Vagina (tissue), 2 donors: ENCODE data around the gene TOMT. TPM values are rescaled to one million over a fixed set of nuclear protein-coding genes. Genes with fewer than 3 reads are reported as not detected.
A peak's percentile ranks its signal among the peaks of the same experiment; 100 is the strongest.

Source experiments
- DNase-seq, 2 donors: peaks; one replicate each; pipeline ENCODE4 v3.0.0-alpha.2; 2017; ENCODE audit errors: extremely low spot score in 2 of 2
- H3K27ac ChIP-seq: fragments of 200-600 bp; sonication (generic); one replicate; pipeline ENCODE4 v1.5.1; 2019
- H3K27me3 ChIP-seq: fragments of 200-600 bp; sonication (generic); one replicate; pipeline ENCODE4 v1.5.1; 2019
- H3K36me3 ChIP-seq, 2 donors: fragments of 200-600 bp; sonication (generic); one replicate each; pipeline ENCODE4 v1.5.1; 2017 to 2019
- H3K4me1 ChIP-seq: fragments of 200-600 bp; sonication (generic); one replicate; pipeline ENCODE4 v1.5.1; 2019
- H3K4me3 ChIP-seq, 2 donors: fragments of 200-600 bp; sonication (generic); 1 replicate in 1 of 2; 2 replicates in 1 of 2; pipeline ENCODE4 v1.5.1; 2016 to 2019
- H3K9me3 ChIP-seq: fragments of 200-600 bp; sonication (generic); one replicate; pipeline ENCODE4 v1.5.1; 2019
- POLR2A ChIP-seq, 2 donors: fragments of 450-650 bp; IDR thresholded peaks; one replicate each; pipeline ENCODE4 v1.6.1; 2017; ENCODE audit warnings: antibody characterized with exemption in 2 of 2, mild to moderate bottlenecking in 2 of 2, moderate library complexity in 2 of 2
- POLR2AphosphoS5 ChIP-seq, 2 donors: sonication (generic); formaldehyde crosslinking; IDR thresholded peaks; one replicate each; pipeline ENCODE4 v1.9.0; 2017; ENCODE audit warnings: antibody characterized with exemption in 2 of 2, mild to moderate bottlenecking in 2 of 2, low read depth in 1 of 2; ENCODE audit not compliant: insufficient read depth in 1 of 2
- intact Hi-C: fragments of 100-400 bp; cut with DNase I; formaldehyde crosslinking; loops from one replicate; pipeline ENCODE4 v1.15.1; 2023
- total RNA-seq: library from RNA; depleted of rRNA; stranded (reverse); fragments of >200 nt; gene quantifications from one replicate; pipeline ENCODE4 v1.2.3, GENCODE V29; 2016
- TF ChIP-seq, protein P1 (sequence below), 3 experiments: fragments of 450-650 bp in 2 of 3; fragments of 200-600 bp in 1 of 3; sonication (generic) in 1 of 3; IDR thresholded peaks; one replicate each; pipeline ENCODE4 v1.5.1; 2017 to 2019; ENCODE audit warnings: antibody characterized with exemption in 3 of 3, mild to moderate bottlenecking in 2 of 3, moderate library complexity in 2 of 3

Gene TOMT
- total RNA-seq, 1 donor from 2014 or later: not detected

DNA sequence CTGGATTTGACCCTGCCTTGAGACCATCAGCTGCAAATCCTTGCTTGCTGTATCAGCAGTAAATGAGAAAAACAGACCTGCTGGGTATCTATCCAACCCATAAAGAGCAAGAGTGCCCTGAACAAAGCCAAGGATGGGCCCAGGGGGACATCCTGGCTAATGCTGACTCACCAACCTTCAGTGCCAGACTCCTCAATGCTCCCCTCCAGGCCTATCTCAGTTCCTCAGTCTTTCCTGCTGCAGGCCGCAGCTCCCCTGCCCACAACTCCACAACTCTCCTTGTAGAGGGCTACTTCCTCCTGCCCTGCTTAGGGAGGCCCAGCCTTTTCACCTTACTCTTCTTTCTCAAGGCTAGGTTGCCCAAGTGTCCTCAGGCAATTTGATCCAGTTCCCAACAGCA lies 5.3 kb upstream of the TOMT start:
- H3K4me3 ChIP-seq: no peak overlapping the region
- intact Hi-C loops: no loop called here
- H3K4me1 ChIP-seq: peaks cover 44% of the 10 kb centered on the region
- no peaks in the 10 kb centered on the region for H3K27me3 ChIP-seq
- H3K9me3 ChIP-seq: no peaks in the 10 kb centered on the region
- no peak overlapping the region for H3K27ac ChIP-seq
- DNase-seq: no peak
- H3K36me3 ChIP-seq: peaks cover 0 to 28% of the 10 kb centered on the region in 2 donors
- TF ChIP-seq POLR2AphosphoS5 (IDR thresholded peaks at IDR 0.05; ENCODE audit: insufficient read depth in 1 of 2, low read depth in 1 of 2) (no peak), POLR2A (IDR thresholded peaks at IDR 0.05) (no peak)
- TF ChIP-seq, protein P1, sequence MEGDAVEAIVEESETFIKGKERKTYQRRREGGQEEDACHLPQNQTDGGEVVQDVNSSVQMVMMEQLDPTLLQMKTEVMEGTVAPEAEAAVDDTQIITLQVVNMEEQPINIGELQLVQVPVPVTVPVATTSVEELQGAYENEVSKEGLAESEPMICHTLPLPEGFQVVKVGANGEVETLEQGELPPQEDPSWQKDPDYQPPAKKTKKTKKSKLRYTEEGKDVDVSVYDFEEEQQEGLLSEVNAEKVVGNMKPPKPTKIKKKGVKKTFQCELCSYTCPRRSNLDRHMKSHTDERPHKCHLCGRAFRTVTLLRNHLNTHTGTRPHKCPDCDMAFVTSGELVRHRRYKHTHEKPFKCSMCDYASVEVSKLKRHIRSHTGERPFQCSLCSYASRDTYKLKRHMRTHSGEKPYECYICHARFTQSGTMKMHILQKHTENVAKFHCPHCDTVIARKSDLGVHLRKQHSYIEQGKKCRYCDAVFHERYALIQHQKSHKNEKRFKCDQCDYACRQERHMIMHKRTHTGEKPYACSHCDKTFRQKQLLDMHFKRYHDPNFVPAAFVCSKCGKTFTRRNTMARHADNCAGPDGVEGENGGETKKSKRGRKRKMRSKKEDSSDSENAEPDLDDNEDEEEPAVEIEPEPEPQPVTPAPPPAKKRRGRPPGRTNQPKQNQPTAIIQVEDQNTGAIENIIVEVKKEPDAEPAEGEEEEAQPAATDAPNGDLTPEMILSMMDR (IDR thresholded peaks at IDR 0.05): no peak

DNA sequence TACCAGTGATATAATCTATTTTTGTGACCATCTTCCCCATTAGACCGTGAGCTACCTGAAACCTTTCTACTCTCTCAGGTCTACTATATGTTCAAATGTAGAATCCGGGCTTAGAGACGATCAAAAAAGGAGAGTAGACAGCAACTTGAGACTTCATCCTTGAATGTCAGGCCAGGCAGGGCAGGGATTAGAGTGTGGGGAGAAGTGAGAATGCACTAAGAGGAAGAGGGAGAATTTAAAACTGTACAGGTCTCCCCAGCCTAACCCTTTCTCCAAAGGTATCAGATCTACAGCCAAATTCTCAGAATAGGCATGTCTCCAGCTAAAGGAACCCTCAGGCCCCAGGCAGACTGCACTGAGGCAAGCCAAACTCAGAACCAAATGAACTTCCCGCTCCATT lies 3.6 kb upstream of the TOMT start:
- intact Hi-C loops: no loop called here

DNA sequence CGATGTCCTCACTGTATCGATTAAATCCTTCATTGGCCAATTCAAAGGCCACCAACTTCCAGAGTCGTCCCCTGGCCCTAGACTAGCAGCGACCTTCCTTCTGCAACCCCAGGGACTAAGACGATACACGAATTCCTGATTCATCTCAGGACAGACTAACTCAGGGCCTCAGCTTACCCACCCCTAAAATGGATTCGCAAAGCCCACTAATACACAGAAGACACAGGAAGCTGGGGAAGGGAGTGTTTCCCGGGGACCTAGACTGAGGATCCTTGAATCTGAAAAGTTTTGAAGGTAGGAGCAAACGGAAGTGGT lies 3.1 kb upstream of the TOMT start:
- intact Hi-C loops: no loop called here
- no peaks in the 10 kb centered on the region for H3K9me3 ChIP-seq
- H3K27me3 ChIP-seq: no peaks in the 10 kb centered on the region
- H3K4me3 ChIP-seq: peak overlapping the region; percentile 64 to 91
- peak overlapping the region; percentile 93 for H3K27ac ChIP-seq
- TF ChIP-seq POLR2AphosphoS5 (IDR thresholded peaks at IDR 0.05; ENCODE audit: insufficient read depth in 1 of 2, low read depth in 1 of 2) (no peak), POLR2A (IDR thresholded peaks at IDR 0.05) (no peak)
- TF ChIP-seq, protein P1 (IDR thresholded peaks at IDR 0.05): no peak
- DNase-seq: no peak
- peaks cover 0 to 17% of the 10 kb centered on the region in 2 donors for H3K36me3 ChIP-seq
- H3K4me1 ChIP-seq: peaks cover 44% of the 10 kb centered on the region

More for the DNA sequence above, 3.6 kb upstream of the TOMT start:
- peak overlapping the region; percentile 64 to 91 for H3K4me3 ChIP-seq
- no peaks in the 10 kb centered on the region for H3K9me3 ChIP-seq
- peaks cover 0 to 21% of the 10 kb centered on the region in 2 donors for H3K36me3 ChIP-seq
- TF ChIP-seq, protein P1 (IDR thresholded peaks at IDR 0.05): no peak
- TF ChIP-seq POLR2A (IDR thresholded peaks at IDR 0.05) (no peak), POLR2AphosphoS5 (IDR thresholded peaks at IDR 0.05; ENCODE audit: insufficient read depth in 1 of 2, low read depth in 1 of 2) (no peak)
- no peak for DNase-seq
- H3K27ac ChIP-seq: peak overlapping the region; percentile 93
- peaks cover 44% of the 10 kb centered on the region for H3K4me1 ChIP-seq
- no peaks in the 10 kb centered on the region for H3K27me3 ChIP-seq

DNA sequence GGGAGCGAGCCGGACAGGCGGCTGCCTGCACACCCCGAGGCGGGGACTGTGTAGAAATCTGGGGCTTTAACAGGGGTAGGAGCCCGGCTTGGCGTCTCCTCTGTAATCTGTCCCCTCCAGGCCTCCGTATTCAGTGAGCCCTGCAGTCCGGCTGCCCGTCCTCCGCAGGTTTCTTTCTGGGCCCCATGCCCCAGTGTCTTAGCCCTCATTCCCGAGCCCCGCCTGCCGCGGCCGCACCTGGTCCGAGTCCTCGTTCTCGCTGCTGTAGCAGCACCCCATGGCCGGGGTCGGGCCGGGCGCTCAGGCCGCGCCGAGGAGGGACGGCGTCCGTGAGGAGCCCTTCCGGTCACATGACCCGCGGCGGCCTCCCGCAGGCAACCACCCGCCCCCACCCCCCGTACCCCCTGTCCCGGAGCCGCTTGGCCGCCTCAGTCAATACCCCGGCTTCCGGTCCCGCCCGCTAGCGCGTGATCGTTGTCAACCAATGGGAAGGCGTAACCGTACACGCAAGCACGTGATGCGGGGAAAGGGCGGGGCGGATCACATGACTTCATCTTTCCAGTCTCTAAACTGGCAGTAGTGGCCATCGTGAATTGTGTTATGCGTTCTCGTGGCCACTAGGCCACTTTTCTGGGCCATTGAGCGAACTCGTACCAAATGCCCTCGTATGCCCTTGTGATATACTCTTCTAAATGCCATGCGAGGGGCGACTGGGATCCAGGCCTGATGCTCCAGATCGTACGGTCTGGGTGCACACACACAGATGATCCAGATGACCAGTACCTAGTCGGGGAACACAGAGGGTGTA lies 2.6 kb upstream of the TOMT start, which contains the start of gene LAMTOR1:
Gene LAMTOR1 (minus strand): TSS at position 352 of the 808 bp plus-strand sequence. CDS start 73 bp downstream, at position 279.
- no peaks in the 10 kb centered on the region for H3K9me3 ChIP-seq
- H3K36me3 ChIP-seq: peaks cover 0 to 12% of the 10 kb centered on the region in 2 donors
- TF ChIP-seq POLR2A (IDR thresholded peaks at IDR 0.05) (no peak), POLR2AphosphoS5 (IDR thresholded peaks at IDR 0.05; ENCODE audit: insufficient read depth in 1 of 2, low read depth in 1 of 2) (peak; percentile 94 to 96)
- TF ChIP-seq, protein P1 (IDR thresholded peaks at IDR 0.05): peak in 2 of 3 experiments; percentile 23 to 59
- peak within 1 kb of the TSS; percentile 64 to 91 for H3K4me3 ChIP-seq
- intact Hi-C loops: no loop called here
- DNase-seq: peak; percentile 99
- H3K4me1 ChIP-seq: peaks cover 44% of the 10 kb centered on the region
- no peaks in the 10 kb centered on the region for H3K27me3 ChIP-seq
- H3K27ac ChIP-seq: peak within 1 kb of the TSS; percentile 93

DNA sequence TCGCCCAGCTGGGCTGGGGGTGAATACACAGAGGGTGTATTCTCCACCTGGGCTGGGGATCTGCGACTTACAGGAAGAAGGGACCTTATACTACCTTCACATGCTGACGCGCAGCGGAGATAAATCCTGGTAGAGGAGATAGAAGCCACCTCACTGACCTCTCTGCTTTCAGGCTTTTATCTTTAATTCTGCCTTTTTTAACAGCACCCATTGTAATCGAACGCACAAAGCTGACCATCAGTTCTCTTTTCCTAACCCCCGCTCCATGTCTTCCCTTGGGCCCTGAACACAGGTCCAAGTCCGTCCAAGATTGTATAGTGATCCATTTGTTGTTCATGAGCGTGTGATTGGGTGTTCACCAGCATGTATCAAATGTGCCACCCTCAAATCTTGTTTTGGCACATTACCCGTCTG lies 2.0 kb upstream of the TOMT start:
- Histone ChIP-seq H3K27ac (peak overlapping the region; percentile 93), H3K27me3 (no peaks in the 10 kb centered on the region), H3K4me1 (peaks cover 44% of the 10 kb centered on the region), H3K4me3 (peak overlapping the region; percentile 64 to 91), H3K36me3 (peaks cover 0 to 11% of the 10 kb centered on the region in 2 donors), H3K9me3 (no peaks in the 10 kb centered on the region)
- DNase-seq: no peak
- no peak for TF ChIP-seq POLR2A (IDR thresholded peaks at IDR 0.05)
- TF ChIP-seq, protein P1 (IDR thresholded peaks at IDR 0.05): no peak
- no peak for TF ChIP-seq POLR2AphosphoS5 (IDR thresholded peaks at IDR 0.05; ENCODE audit: insufficient read depth in 1 of 2, low read depth in 1 of 2)
- intact Hi-C loops: no loop called here
